B cell (primary cell): ENCODE data around the gene FSCN2.

Experiments
- CTCF ChIP-seq: fragments of 200-600 bp; IDR thresholded peaks from one replicate; pipeline ENCODE4 v1.8.0; 2022; ENCODE audit warnings: antibody characterized with exemption, mild to moderate bottlenecking
- EZH2 ChIP-seq: IDR thresholded peaks from 2 replicates; pipeline ENCODE4 v1.6.1; 2012; ENCODE audit warnings: borderline replicate concordance, low read depth, mild to moderate bottlenecking, moderate library complexity, low read length; ENCODE audit not compliant: insufficient read depth, poor library complexity, severe bottlenecking

GRCh38 chr17:81574643-81574956, 46.4 kb downstream of the FSCN2 start:
- TF ChIP-seq CTCF (no peak), EZH2 (no peak)
